T-helper 2 cell treated with Interferon-gamma antibody and Interleukin-4, amounts not matched to agents 100 ng/mL and 5 ng/mL, for 36 hours (primary cell): ENCODE data around the gene MCM10. TPM values are rescaled to one million over a fixed set of nuclear protein-coding genes. Genes with fewer than 3 reads are reported as not detected.
"Not testable (repeated sequence)": the region's sequence is repeated elsewhere in the genome, so short reads cannot be mapped to it uniquely, and the experiment has no call there.

Source experiments
- intact Hi-C: fragments of 100-400 bp; cut with micrococcal nuclease; formaldehyde crosslinking; loops from one replicate; pipeline ENCODE4 v1.15.1; 2023
- total RNA-seq: library from RNA; stranded (reverse); gene quantifications from 2 replicates; pipeline ENCODE4 v1.2.3, GENCODE V29; 2022

The MCM10 gene
- total RNA-seq, 1 donor from 2014 or later: 61.7 TPM

DNA sequence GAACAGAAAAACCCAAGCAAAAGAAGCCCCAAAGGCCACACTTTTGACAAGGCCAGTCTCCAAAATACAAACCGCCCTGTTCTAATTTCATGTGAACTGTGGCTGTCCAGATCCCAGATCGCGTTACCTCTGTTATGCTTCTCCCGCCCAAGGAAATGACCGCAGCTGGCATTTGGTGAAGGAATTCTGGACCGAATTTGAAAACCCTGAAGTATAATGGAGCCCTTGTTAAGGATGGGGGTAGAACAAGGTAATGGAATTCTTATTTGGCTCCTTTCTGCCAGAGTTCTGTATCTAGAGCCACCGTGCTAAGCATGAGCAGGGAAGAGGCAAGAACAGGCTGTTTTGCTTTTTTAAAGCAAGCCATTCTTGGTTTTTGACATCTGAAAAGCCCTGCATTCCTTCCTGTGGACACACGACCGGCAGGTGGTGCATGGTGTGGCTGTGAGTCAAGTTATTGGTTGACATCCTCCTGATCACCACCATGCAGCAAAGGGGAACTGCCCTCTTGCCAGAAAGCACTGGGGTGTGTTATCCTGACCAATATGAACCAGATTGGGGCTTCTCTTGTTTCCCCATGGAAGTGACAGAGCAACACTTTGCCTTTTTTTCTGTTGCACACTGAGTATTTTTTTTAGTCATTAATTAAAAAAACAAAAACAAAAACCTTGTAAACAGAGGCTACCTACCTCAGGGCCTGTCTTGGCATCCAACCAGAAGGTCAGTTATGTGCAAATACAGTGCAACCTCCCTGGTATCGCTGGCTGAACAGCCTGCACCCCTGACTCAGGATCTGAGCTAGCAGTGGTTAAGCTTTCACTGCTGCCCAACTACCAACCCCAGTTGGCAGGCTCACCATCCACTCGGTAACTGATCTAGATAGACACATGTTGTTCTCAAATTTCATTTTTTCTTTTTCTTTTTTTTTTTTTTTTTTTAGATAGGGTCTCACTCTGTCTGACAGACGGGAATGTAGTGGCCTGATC is 58.6 kb downstream of the MCM10 start:
- intact Hi-C loops: no loop called here

DNA sequence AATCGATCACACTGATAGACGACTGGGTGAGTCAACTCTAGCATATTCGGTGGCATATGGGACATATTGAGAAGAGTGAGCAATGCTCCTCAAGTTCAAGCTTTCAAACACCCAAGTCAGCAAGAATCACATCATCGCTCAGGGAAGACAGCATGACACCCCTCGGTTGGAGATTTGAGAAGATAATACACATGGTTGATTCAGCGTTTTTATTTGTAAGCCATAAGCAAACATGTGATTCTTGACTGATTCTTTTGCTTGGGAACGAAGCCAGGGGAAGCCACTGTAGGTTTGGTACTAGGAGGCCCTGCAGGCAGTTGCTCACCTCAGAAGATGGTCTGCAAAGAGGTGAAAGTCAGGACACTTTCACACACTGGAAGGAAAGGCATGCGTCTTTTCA is 60.2 kb downstream of the MCM10 start:
- intact Hi-C loops: no loop called here

DNA sequence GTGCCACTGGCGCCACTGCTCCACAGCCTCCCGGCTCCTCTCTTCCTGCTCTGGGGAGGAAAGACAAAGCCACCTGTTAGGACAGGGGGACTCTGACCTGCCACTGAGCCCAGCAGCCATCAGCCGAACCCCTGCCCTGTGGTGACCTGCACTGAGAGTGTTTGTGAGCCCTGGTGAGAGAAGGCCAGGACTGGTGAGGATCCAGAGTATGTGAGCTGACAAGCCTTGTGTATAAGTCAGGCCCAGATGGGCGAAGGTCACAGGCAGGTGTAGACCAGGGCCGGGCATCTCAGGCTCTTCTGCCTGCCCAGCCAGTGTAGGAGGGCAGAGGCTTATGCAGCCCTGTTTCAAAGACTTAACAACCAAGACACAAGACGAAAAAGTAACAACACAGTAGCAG is 60.8 kb downstream of the MCM10 start:
- intact Hi-C loops: no loop called here

DNA sequence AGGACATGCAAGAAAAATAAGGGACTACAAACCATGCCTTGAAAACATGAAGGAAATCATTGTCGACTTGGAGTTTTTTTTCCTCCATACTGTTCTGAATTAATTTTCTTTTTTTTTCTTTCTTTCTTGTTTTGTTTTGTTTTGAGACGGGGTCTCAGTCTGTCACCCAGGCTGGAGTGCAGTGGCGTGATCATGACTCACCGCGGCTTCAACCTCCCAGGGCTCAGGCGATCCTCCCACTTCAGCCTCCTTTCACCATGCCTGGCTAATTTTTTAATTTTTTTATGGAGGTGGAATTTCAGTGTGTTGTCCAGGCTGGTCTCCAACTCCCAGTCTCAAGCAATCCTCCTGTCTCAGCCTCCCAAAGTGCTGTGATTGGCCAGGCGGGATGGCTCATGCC is 61.2 kb downstream of the MCM10 start:
- intact Hi-C loops: no loop called here

DNA sequence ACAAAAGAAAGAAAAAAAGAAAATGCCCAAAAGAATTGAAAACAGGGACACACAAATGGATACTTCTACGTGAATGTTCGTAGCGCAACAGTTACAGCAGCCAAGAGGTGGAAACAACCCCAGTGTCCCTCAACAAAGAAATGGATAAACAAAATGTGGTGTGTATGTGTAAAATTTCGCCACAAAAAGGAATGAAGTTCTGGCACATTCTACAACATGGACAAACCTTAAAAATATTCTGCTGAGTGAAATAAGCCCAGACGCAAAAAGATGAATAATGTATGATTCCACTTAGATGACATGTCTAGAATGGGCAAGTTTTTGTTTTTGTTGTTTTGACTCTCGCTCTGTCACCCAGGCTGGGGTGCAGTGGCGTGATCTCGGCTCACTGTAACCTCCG is 61.9 kb downstream of the MCM10 start:
- intact Hi-C loops: no loop called here

DNA sequence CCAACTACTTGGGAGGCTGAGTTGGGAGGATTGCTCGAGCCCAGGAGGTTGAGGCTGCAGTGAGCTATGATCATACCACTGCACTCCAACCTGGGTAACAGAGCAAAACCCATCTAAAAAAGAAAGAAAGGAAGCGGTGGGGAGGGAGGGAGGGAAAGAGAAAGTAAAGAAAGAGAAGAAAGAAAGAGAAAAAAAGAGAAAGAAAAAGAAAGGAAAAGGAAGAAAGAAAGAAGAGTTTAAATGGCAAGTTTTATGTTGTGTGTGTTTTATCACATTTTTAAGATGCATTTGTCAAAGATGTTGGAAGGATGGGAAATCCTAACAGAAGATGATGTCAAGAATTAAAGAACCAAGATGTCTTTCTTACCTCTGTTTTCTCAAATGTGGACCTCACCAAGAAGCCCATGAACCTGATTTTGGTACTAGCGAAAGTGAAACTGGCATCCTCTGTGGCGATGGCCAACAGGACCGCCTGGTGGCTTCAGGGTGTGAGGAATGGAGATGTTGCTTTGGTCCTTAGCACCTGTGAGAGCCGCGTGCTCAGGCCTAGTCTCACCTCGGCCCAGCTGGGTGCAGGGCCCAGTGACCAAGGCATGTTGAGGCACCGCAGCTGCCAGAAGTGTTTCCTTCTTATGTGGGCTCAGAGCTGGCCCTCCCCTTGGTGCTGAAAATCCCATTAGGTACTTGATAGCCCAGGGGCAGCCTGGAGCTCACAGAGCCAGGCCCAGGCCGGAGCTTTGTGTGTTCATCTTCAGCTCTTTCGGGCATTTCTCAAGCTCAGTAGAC is 63.0 kb downstream of the MCM10 start:
- intact Hi-C loops: no loop called here

DNA sequence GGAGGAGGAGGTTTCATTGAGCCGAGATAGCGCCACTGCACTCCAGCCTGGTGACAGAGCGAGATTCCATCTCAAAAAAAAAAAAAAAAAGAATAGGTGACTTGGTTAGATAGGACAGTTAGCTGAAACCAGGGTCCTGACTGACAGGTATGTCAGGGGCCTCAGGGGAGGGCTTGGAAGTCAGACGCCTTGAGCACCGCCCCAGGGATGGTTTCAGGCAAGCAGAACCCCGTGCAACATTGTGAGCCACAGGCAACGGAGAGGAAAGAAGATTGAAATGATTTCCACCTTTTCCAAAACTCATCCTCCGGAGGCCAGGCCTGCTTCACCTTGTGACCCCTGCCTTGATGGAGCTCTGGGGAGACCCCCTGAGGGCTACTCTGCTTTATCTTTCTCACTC is 64.2 kb downstream of the MCM10 start:
- intact Hi-C loops: no loop called here

DNA sequence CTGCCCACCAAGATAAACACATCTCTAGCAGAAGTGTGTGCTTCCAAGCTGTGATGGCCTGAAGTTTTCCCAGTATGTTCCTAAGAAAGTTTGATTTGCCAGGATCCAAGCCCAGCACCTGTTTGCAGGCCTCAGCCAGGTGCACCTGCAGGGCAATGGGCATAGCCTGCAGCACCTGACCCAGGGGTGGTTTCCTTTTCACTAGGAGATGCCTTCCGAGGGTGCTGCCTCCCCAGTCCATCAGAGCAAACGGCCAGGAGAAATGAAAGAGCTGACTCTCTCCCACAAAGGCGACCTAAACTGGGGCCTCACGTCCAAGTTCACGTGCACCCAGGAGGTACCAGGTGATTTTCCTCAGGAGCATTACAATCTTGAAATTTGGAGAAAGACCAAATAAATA is 65.7 kb downstream of the MCM10 start:
- intact Hi-C loops: no loop called here

DNA sequence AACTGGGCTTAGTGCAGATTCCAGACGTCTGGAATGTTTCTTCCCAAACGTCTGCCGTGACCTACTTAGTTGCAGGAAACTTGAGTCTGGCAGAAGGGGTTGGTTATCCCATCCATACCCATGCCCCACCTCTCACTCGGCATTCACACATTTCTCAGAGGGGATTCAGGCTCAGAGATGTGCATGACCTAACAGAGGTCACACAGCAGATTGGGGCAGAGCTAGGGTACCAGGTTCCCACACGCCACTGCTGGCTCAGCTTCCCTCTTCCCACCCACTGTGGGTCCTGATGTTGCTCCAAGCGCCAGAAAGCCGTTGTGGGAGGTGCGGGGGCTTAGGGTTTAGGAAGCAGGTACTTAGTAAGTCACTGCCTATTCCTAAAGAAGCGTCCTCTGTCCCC is 69.8 kb downstream of the MCM10 start:
- intact Hi-C loops: no loop called here

DNA sequence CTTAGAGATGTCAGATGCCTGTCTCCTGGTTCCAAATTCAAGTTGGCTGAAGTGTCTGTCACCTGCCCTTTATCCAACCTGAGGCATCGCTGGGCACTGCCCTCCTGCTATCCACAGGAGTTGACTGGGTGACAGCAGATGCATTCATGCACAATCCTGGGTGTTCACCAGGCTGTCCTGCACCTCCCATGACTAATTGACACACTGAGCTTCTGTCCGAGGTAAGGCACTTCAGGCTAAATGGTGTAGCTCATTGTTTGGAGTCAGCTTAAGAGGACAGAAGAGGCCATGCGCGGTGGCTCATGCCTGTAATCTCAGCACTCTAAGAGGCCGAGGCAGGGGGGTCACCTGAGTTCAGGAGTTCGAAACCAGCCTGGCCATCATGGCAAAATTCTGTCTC is 70.5 kb downstream of the MCM10 start:
- intact Hi-C loops: no loop called here

DNA sequence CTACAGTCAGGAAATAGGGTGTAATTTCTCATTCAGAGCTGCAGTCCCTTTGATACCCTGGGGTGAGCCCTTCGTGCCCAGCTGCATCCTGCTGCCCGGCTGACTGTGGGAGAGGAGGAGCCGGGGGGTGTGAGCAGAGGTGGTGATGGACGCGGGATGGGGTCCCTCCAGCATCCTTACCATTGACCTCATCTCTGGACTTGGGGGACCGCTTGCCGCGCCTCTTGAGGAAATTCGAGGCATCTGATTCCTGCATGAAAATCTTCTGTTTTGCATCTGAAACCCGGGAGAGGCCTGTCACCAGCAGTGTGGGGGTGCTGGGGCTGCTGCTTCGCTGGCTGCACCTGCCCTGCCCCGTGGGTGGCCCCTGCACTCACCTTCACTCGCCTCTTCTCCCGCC is 72.0 kb downstream of the MCM10 start:
- intact Hi-C loops: no loop called here

DNA sequence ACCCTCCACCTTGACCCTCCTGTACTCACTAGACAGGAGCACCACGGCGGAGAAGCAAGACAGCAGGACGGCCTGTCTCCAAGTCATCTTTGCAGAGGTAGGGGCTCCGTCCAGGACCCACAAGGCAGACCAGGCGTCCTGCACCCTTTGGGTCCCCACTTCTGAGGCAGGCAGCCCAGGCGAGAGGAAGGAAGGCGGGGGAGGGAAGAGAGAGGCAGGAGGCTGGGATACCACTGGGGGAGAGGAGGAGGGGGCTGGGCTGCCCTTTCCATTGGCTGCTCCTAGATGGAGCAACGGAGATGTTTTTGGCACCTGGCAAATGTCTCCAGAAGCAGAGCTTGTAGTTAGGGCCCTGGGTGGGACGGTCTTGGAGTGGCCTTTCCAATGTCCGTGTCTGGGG is 72.8 kb downstream of the MCM10 start, which contains the start of gene UCMA:
TSS of gene UCMA (minus strand) at position 203 of the 400 bp plus-strand sequence. CDS start at position 87, 116 bp downstream.
- intact Hi-C loops: no loop called here

DNA sequence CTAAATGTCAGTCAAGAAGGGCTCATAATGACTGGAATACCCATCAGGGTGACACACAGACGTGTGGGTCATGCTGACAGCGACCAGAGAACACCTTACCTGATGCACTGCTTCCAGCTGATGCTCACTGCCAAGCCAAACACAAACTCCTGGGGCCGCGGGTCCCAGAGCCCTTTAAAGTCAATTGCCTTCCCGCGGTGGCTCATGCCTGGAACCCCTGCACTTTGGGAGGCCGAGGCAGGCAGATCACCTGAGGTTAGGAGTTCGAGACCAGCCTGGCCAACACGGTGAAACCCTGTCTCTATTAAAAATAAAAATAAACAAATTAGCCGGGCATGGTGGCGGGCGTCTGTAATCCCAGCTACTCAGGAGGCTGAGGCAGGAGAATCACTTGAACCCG is 73.4 kb downstream of the MCM10 start:
- intact Hi-C loops: not testable (repeated sequence)

DNA sequence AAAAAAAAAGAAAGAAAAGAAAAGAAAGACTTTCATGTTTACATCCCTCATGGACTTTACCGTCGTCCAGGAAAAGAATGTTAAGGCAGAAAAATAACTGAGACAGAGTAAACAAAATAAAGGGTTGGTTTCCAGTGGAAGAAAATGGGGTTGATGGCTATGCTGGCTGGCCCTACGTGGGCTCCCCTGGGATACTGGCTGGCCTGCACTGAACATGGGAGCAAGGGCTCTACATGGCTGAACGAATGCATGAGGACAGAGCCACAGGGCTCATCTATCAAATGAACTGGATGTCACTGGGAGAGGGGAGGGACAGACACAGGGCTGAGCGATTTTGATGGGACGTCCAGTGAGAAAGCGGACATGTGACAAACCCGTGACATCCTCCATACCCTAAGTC is 75.3 kb downstream of the MCM10 start:
- intact Hi-C loops: no loop called here

DNA sequence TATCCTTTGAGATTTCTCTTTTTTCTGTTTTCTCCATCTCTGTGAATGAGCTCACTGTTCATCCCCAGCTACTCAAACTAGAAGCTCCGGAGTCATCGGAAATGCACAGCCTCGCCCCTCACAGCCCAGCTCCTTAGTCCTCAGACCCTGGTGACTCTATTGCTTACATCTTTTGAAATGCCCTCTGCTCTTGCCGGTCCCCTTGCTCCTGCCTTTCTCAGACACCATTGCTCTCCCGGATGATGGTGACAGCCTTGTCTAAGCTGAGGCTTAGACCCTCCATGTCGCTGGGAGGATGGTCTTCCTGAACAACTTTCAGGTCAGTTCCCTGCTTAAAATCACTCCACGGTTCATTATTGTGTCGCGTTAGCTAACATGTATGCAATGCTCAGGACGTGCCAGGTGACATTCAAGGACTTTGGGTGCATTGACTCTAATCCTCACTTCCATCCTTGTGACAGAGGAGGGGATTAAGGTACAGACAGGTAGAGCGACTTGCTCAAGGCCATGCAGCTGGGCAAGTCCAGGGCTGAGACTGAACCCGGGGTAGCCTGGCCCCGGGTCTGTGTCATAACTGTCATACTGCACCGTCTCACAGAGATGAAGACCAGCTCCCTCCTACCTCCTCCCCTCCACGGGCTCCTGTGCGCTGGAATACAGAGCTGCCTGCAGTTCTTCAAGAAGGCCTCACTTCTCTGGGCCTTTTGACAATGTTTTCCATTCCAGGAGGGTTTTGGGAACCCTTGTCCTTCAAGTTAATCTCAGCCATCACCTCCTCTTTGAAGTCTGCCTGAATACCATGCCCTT is 77.1 kb downstream of the MCM10 start:
- intact Hi-C loops: no loop called here

DNA sequence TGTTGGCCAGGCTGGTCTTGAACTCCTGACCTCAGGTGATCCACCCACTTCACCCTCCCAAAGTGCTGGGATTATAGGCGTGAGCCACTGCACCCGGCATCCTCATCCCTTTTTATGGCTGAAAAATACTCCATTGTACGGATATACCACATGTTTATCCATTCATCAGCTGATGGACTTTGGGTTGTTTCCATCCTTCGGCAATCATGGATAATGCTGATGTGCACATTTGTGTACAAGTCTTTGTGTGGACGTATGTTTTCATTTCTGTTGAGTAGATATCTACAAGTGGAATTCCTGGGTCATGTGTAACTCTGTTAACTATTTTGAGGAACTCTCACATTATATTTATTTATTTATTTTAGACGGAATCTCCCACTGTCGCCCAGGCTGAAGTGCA is 78.6 kb downstream of the MCM10 start:
- intact Hi-C loops: no loop called here

DNA sequence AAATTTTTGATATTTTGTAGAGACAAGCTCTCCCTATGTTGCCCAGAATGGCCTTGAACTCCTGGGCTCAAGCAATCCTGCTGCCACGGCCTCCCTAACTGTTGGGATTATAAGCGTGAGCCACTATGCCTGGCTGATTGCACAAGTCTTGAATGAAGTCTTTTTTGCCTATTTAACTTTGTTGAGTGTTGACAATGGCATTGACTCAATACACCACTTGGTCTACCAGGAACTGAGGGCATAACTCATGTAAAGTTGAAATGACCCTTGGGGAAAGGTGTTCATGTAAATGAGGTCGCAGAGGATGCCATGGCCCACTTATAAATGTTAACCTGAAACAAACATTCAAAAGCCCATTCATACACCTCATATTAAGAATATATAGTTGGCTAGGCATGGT is 80.3 kb downstream of the MCM10 start:
- intact Hi-C loops: no loop called here

DNA sequence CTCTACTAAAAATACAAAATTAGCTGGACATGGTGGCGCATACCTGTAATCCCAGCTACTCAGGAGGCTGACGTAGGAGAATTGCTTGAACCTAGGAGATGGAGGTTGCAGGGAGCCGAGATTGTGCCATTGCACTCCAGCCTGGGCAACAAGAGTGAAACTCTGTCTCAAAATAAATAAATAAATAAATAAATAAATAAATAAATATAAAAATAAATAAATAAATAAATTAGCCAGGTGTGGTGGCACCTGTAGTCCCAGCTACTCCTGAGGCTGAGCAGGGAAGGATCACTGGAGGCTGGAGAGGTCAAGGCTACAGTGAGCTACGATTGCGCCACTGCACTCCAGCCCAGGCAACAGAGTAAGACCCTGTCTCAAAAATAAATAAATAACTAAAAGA is 80.9 kb downstream of the MCM10 start:
- intact Hi-C loops: not testable (repeated sequence)

DNA sequence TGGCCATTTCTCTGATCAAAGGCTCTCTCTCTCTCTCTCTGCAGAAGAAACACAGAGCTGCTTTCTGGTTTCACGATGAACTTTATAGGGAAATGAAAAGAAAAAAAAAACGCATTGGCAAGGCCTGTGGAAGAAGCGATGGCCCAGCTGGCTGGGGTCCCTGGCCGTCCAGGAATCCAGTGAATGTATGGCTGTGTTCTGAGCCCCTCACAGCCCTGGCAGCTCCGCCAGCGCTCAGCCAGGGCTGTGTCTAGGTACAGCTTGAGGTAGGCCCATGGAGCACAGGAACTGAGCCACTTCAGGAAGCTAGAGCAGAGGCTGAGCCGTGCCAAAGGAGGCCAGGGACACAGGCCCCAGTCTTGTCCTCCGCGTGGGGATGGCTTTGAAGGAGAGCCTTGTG is 85.9 kb downstream of the MCM10 start:
- intact Hi-C loops: no loop called here

DNA sequence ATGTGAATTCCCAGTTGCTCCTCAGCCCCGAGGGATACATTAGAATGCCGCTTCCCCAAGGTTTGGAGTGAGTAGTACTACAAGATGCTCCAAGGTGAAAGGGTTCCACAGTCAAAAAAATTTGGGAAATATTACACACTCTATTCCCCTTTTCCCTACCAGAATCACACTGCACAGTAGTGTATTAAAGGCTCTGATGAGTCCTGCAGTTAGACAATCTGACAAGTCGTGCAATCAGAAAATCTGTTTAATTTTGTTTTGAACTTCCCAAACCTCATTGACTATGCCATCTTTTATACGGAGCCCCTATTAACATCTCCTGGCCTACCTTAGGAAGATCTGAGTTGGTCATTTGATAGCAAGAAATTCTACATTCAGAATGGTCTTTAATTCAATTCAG is 86.4 kb downstream of the MCM10 start:
- intact Hi-C loops: no loop called here

DNA sequence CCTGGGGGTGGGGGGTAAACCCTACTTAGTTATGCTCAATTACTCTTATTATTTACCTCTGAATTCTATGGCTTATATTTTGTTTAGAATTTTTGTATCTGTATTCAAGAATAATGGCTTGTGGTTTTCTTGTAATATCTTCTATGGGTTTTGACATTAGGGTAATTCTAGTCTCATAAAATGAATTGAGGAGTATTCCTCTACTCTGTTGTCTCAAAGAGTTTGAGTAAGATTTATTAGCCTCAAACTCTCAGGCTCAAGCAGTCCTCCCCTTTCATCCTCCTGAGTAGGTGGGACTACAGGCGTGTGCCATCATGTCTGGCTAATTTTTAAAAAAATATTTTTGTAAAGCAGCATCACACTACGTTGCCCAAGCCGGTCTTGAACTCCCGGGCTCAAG is 92.4 kb downstream of the MCM10 start:
- intact Hi-C loops: no loop called here

DNA sequence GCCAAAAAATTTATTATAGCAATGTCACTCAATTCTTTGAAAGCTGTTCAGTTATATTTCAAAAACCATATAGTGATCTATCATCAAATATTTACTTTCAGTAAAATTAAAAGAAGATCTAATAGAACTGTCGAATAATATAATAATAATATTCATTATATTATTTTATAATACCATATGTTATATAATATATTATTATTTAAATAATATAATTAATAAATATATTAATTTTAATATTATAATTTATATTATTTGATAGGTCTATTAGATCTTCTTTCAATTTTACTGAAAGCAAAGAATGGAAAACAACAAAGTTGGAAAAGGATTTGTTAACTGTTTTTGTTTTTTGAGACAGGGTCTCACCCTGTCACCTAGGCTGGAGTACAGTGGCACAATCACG is 95.3 kb downstream of the MCM10 start:
- intact Hi-C loops: no loop called here
